Stimulated activated CD4-positive, alpha-beta T cell treated with anti-CD3 and anti-CD28 coated beads, Interleukin-15, amount 100 ng/mL, for 1 hour (primary cell): ENCODE results near the gene XPO4.

Experiments
- DNase-seq, 2 donors: peaks; one replicate each; pipeline ENCODE4 v3.0.0-alpha.2; 2020; ENCODE audit warnings: low read depth in 1 of 2, low spot score in 1 of 2

Gene XPO4

GRCh38 chr13:20828539-20829364, 73.8 kb downstream of the XPO4 start:
- no peak for DNase-seq

GRCh38 chr13:20826843-20827560, 75.5 kb downstream of the XPO4 start:
- no peak for DNase-seq

DNA sequence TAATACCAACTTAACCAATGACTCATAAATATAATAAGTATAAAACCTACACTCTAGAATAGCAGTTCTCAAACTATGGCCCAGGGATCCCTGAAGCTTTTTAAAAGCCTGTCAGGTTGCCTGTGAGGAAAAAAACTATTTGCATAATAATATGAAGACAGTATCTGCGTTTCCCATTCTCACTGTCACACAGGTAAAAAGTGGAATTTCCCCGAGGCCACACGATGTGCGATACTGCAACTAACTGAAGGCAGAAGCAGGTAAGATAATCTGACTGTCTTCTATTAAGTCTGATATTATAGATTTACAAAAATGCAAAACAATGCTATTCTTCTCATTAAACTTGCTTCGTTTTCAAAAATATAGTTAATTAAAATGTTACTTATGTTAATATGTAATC, 76.2 kb downstream of the XPO4 start:
- DNase-seq = no peak

DNA sequence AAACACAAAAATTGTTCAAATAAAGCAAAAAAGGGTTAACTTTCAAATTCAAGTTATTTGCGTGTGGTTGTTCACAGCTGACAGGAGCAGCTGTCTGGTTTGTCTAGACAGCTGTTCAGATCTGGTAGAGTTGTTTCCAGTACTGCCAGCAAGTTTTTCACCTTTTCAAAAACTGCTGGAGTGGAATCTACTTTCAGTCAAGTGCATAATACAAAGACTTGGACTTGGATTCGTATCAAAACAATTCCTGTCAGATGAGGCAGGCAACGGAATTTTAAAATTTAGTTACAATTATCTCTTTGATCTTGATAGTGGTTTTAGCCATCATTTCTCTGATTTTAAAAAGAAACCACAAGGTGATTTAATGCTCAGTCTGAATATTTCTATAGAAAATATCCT, 77.1 kb downstream of the XPO4 start:
- no peak for DNase-seq

- no peak for DNase-seq
These were observed 77.6 kb downstream of the XPO4 start for GRCh38 chr13:20824762-20825476.

DNA sequence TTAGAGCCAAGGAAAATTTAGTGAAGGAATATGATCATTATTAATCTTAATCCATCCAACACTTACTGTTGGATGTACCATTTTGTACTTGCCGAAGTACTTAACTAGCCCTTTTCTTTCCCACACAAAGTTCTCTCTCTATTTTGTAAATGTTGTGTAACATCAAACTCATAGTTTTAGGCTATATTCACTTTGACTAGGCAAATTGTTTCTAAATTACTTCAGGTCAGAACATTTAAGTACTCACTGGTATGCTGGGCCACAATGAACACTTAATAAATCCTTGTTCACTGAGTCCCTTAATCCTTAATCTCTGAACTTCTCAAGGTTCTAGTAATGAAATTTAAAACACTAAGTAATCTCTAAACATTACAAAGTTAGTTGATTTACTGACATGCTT, 79.5 kb downstream of the XPO4 start:
- DNase-seq = no peak

DNA sequence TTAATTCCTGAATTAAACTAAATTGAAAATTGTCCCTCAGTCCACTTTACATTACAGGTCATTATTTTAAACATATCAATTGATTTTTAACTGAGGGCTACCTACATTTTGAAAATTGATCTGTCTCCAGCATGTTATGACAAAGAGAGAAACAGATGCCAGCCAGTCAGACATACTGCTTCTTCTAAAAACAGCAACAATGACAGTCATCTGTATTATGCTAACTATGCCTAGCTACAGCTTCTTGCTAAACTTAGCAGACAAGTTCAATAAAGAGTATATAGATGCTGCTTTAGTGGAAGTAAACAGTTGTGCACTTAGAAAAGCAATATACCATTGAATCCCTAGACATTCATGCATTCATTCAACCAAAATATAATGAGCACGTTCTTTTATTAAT, 80.1 kb downstream of the XPO4 start:
- no peak for DNase-seq

DNA sequence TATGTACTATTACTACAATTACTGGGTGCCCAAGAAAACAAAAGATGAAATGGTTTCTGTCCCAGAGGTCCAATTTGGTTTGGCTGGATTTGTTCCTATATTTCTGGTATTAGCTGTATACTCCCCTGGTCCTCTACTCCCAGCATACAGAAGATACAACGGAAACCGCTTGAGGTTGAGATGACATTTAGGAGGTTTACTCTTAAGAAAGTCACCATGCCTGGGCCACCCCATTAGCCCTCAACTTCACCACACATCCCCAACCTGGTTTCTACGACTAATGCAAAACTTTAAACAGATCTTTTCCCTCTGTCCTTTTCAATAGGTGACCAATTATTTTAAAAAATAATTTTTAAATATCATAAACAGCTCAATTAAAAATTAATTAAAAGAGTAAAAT, 82.8 kb downstream of the XPO4 start:
- DNase-seq = no peak

DNA sequence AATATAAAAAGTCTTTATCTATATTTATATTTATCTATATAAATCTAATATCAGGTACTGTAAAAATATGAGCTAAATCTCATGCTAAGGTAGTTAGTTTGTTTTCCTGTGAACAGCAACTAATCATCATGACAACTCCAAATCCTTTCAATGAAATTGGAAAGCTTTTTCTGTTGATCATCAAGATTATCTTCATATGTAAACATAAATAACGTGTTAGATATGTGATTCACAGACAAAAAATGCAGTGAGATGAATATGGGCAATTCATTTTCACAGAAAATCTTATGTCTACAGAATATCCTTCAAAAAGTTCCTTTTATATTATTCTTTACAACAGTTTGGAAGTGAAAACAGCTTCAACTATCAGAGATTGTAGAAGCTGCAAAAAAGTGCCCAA, 87.1 kb downstream of the XPO4 start:
- DNase-seq = no peak

GRCh38 chr13:20814224-20814910, 88.2 kb downstream of the XPO4 start:
- DNase-seq = no peak

DNA sequence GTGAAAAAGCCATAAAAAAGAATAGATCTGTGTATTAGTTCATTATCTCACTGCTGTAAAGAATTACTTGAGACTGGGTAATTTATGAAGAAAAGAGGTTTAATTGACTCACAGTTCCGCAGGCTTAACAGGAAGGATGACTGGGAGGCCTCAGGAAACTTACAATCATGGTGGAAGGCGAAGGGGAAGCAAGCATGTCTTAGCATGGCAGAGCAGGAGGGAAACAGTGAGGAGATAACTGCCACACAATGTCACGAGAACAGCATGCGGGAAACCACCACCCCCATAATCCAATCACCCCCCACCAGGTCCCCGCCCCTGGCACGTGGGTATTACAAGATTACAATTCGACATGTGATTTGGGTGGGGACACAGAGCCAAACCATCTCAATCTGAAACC, 89.7 kb downstream of the XPO4 start:
- DNase-seq = no peak

DNA sequence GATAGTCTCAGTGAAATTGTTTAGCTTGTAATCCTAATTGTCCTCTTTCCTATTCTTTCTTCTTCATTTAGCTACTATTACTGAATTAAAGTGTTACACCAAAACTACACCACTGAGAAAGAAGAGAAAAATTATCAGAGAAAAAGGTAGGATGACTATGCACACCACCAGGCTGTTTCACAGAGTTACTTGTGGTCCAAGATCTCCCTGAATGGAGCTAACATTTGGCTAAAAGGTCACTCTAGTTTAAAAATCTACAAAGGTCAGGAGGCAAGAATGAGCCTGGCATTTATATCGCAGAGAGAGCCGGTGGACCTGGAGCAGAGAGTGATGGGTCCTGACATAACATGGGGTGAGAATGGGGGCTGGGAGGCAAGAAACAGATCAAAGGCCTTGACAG, 91.7 kb downstream of the XPO4 start:
- no peak for DNase-seq

DNA sequence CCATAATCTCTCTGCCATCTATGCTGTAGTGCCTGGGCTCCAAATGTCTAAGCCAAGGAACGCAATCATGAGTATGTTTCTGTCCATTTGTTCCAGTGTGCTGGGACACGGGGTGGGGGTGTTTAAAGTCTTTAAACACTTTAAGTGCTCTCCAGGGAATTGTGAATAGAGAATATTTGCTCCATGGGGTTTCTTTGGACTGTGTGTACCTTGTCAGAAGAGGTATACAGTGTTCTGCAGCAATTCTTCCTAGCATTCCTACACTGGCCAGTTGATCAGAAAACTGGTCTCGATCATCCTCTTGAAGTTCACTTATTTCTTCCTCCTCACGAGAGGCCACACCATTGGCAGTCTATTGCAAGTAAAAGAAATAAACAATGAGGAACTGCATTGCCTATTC, 93.7 kb downstream of the XPO4 start:
- DNase-seq = no peak

DNA sequence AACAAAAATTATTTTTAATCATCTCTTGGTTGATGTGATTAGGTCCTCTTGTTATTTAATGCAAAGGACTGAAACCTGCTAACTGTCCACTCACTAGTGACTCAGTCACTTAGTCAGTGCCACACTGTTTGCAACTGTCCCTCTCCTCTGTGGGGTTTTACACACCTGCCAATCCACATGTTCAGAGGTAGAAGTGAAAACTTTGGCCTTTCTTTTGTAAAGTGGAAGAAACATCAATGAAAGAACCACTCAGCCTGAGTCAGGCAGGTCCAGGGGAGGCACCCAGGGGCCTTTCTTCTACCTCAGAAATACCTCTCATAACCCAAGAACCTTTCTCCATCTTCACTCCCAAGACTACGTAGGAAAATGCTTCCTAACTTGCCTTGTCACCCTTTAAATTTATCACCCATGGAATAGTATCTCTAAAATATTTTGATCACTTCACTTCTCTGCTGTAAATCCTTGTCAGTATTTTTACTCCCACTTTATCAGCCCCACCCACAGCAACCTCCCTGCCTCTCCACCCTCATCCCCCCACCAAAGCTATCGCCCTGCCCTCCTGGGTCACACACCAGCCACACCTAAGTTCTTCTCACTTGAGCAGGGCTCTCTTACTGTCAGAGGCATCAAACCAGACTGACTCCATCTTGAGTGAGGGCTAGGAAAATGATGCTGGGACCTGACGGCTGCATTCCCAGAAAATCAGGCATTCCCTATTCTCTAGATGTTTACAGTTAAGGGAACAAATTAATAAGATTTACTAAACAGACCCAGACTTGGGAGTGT, 99.2 kb downstream of the XPO4 start:
- no peak for DNase-seq

- DNase-seq = no peak
These were observed 100.8 kb downstream of the XPO4 start for GRCh38 chr13:20801707-20802106.

DNA sequence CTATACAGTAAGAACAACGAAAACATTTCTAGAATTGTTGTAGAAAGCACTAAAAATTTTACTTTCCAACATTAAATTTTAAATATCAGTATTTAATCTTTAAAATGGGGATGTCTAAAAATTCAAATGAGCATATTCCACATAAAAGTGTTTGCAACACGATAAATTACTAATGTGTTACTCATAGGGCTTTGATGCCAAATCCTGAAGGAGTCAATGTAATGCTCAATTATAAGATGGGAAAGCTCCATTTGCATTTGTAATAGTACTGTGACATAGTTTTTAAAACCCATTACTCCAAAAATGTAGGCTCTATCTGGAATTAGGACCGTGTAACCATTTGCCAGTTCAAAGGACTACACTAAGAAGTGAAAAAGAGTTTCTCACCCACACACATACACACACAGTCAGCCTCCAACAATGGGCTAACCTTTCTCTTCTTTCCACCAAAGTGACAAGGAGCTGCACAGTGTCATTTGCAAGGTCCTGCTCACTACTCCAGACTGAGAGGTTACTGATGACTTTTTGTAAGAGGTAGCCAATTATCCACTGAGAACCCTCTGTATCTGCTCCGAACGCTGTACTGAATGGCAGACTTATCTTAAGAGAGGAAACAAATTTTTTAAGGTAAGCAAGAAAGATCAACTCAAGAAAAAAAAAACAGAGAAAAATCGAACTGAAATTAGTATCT, 102.7 kb downstream of the XPO4 start:
- DNase-seq = no peak

- DNase-seq = no peak
These were observed 104.5 kb downstream of the XPO4 start for GRCh38 chr13:20798027-20798426.

DNA sequence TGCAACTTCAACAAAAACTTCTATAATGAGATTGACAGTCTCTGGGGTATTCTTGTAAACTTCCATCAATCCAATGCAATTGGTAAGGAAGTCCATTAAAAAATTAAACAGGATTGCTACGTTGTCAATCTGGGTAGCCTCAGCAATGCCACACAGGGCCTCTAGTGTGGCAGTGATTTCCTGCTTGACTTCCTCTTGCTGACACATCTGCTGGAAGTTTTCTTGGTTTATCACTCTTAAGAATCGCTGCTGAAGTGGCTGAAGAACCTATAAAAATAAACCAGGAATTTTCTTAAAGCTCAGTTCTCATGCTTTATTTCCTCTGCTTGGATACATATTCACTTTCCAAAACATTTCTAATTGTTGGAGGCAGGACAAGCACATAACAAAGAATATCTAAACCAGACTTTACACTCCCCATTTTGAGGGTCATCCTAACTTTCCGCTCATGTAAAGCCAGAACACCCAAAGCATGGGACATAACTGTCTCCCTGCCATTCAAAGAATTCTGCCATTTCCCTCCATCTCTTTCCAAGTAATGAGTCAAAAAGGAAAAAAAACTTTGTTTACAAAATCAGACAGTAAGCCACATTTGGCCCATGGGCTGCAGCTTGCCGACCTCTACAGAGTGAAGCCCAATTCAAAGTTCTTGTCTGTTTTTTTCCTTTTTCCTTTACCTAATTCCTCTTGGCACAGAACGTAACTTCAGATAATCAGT, 105.6 kb downstream of the XPO4 start:
- no peak for DNase-seq

- DNase-seq = no peak
These were observed 112.9 kb downstream of the XPO4 start for GRCh38 chr13:20789665-20790064.
